Stomach (tissue), 4 donors: ENCODE measurements around the gene KRT7.

ENCODE experiments used
- POLR2A ChIP-seq, 4 donors: fragments of 450-650 bp; IDR thresholded peaks; one replicate each; pipeline ENCODE4 v1.6.1; 2016; ENCODE audit warnings: antibody characterized with exemption in 4 of 4, control low read depth in 2 of 4, mild to moderate bottlenecking in 1 of 4, moderate library complexity in 1 of 4
- POLR2AphosphoS5 ChIP-seq, 3 donors: sonication (generic); formaldehyde crosslinking; IDR thresholded peaks; one replicate each; pipeline ENCODE4 v1.6.1; 2016; ENCODE audit warnings: antibody characterized with exemption in 3 of 3
- TF ChIP-seq, protein P1 (sequence below), 7 experiments: fragments of 450-650 bp in 4 of 7; fragments of 200-600 bp in 3 of 7; sonication (generic) in 3 of 7; IDR thresholded peaks; one replicate each; pipeline ENCODE4 v1.5.1; 2016 to 2019; ENCODE audit warnings: antibody characterized with exemption in 7 of 7, control low read depth in 2 of 7, mild to moderate bottlenecking in 1 of 7

- TF ChIP-seq POLR2AphosphoS5 (IDR thresholded peaks at IDR 0.05), result peak in 2 of 3 donors; percentile 46 to 53
- no peak for TF ChIP-seq POLR2A (IDR thresholded peaks at IDR 0.05)
- TF ChIP-seq, protein P1, sequence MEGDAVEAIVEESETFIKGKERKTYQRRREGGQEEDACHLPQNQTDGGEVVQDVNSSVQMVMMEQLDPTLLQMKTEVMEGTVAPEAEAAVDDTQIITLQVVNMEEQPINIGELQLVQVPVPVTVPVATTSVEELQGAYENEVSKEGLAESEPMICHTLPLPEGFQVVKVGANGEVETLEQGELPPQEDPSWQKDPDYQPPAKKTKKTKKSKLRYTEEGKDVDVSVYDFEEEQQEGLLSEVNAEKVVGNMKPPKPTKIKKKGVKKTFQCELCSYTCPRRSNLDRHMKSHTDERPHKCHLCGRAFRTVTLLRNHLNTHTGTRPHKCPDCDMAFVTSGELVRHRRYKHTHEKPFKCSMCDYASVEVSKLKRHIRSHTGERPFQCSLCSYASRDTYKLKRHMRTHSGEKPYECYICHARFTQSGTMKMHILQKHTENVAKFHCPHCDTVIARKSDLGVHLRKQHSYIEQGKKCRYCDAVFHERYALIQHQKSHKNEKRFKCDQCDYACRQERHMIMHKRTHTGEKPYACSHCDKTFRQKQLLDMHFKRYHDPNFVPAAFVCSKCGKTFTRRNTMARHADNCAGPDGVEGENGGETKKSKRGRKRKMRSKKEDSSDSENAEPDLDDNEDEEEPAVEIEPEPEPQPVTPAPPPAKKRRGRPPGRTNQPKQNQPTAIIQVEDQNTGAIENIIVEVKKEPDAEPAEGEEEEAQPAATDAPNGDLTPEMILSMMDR (IDR thresholded peaks at IDR 0.05), result no peak
These were observed 15.8 kb downstream of the KRT7 start for GRCh38 chr12:52248541-52249461.
